ENCODE data around the gene GABRG3. TPM values are rescaled to one million over a fixed set of nuclear protein-coding genes. Genes with fewer than 3 reads are reported as not detected.

Gene GABRG3
- total and polyA plus RNA-seq, 11 donors = not detected

DNA sequence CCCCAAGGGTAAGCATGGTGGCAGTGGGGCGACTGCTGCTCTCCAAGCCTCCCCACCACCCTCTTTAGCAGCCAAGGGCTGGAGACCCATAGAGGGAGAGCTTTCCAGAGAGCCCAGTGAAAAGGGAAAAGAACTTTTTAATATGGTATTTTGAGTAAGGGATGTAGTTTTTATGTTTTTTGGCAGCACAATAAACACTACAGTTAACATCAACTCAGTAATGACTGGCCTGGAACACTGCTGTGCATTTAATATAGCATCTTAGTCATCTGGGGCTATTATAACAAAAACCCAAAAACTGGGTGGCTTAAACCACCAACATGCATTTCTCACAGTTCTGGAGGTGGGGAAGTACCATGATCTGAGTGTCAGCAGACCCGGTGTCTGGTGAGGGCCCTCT, 495.8 kb downstream of the GABRG3 start:
- intact Hi-C loops (cut with DNase I) = loop anchor here in 1 of 10 donors (10.0 kb wide), 1 partner anchor 62 kb away; no protein-coding TSS in a partner anchor
- 70 to 82% (median 74%) methylated on average over 2 of the region's 2 CpGs for WGBS, 4 donors
- ATAC-seq (no peak), DNase-seq (no peak)
- no peaks in the 10 kb centered on the region for H3K9me3 ChIP-seq
- no peaks in the 10 kb centered on the region for H3K36me3 ChIP-seq
- no peak overlapping the region for H3K4me3 ChIP-seq
- no peak overlapping the region for H3K27ac ChIP-seq
- TF ChIP-seq POLR2A (IDR thresholded peaks at IDR 0.05) (no peak), CTCF (IDR thresholded peaks at IDR 0.05) (no peak)
- no peaks in the 10 kb centered on the region for H3K4me1 ChIP-seq
- H3K27me3 ChIP-seq = no peaks in the 10 kb centered on the region

DNA sequence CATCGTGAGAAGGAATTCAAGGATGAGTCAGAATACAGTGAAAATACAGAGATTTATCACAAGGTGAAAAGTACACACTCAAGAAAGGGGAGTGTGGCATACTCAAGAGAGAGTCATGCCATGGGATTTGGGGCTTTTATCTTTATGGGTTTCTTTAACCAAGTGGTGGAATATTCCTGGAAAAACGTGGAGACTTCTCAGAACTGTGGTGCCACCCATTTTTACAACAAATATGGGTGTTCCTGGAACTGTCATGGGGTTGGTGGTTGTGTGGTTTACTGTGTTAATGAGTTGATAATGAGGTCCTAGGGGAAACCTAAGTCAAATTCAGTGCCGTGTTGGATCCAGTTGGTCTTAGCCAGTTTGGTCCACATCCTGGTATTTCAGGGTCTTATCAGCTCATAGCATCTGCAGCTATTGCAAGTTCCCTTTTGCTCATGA, 497.2 kb downstream of the GABRG3 start:
- Histone ChIP-seq H3K27ac (no peak overlapping the region), H3K4me1 (no peaks in the 10 kb centered on the region), H3K27me3 (no peaks in the 10 kb centered on the region), H3K36me3 (no peaks in the 10 kb centered on the region), H3K9me3 (no peaks in the 10 kb centered on the region), H3K4me3 (no peak overlapping the region)
- 47 to 68% (median 55%) methylated on average over 3 of the region's 3 CpGs for WGBS, 4 donors
- ATAC-seq = no peak
- intact Hi-C loops (cut with DNase I) = loop anchor here in 1 of 10 donors (10.0 kb wide), 1 partner anchor 63 kb away; no protein-coding TSS in a partner anchor
- no peak for DNase-seq
- TF ChIP-seq CTCF (IDR thresholded peaks at IDR 0.05) = no peak
- TF ChIP-seq POLR2A (IDR thresholded peaks at IDR 0.05) = no peak

DNA sequence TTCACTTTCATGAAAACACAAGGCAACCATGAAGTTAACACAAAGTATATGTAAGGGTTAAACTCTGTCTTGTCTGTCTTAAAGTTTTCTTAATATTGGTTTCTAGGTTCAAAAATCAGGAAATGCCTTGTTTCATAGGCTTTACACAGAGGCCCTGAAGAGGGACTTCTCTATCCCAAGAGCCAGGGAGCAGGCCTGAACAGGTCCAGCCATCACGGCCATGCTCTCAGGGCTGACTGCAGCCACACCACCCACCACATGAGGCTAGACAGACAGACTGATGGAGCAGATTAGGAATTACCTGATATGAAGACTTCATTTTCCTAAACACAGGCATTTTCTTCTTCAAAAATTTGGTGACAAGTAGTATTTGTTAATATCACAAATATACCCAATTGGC, 502.9 kb downstream of the GABRG3 start:
- peaks cover 0 to 11% (median 0%) of the 10 kb centered on the region in 12 donors for H3K9me3 ChIP-seq
- ATAC-seq (no peak), DNase-seq (no peak)
- 57 to 77% (median 75%) methylated on average over 1 of the region's 1 CpG for WGBS, 4 donors
- no peaks in the 10 kb centered on the region for H3K27me3 ChIP-seq
- no peak for TF ChIP-seq POLR2A (IDR thresholded peaks at IDR 0.05)
- no peak for TF ChIP-seq CTCF (IDR thresholded peaks at IDR 0.05)
- no peak overlapping the region for H3K4me3 ChIP-seq
- H3K4me1 ChIP-seq = peaks cover 0 to 2% (median 0%) of the 10 kb centered on the region in 12 donors
- no peaks in the 10 kb centered on the region for H3K36me3 ChIP-seq
- H3K27ac ChIP-seq = no peak overlapping the region
- intact Hi-C loops (cut with DNase I) = no loop called here

GRCh38 chr15:27475395-27475794, 504.4 kb downstream of the GABRG3 start:
- no peaks in the 10 kb centered on the region for H3K36me3 ChIP-seq
- H3K4me3 ChIP-seq = no peak overlapping the region
- ATAC-seq (no peak), DNase-seq (no peak)
- intact Hi-C loops (cut with DNase I) = no loop called here
- H3K4me1 ChIP-seq = peaks cover 0 to 8% (median 2%) of the 10 kb centered on the region in 12 donors
- no peaks in the 10 kb centered on the region for H3K27me3 ChIP-seq
- WGBS, 4 donors = 90 to 93% (median 91%) methylated on average over 4 of the region's 4 CpGs
- H3K27ac ChIP-seq = no peak overlapping the region
- no peak for TF ChIP-seq CTCF (IDR thresholded peaks at IDR 0.05)
- peaks cover 0 to 12% (median 0%) of the 10 kb centered on the region in 12 donors for H3K9me3 ChIP-seq

Measured in heart left ventricle (tissue), 16 donors.